HepG2 (cell line): ENCODE data around the gene PCDHB15. TPM values are rescaled to one million over a fixed set of nuclear protein-coding genes. Genes with fewer than 3 reads are reported as not detected.

Experiments
- KDM2A ChIP-seq: sonication (generic); formaldehyde crosslinking; IDR thresholded peaks from 2 replicates; pipeline ENCODE4 v1.4.0; 2020; ENCODE audit warnings: low read depth, missing genetic modification reagents, borderline replicate concordance
- ZNF598 ChIP-seq: sonication (generic); formaldehyde crosslinking; IDR thresholded peaks from 2 replicates; pipeline ENCODE4 v1.5.1; 2020; ENCODE audit warnings: mild to moderate bottlenecking, missing genetic modification reagents, borderline replicate concordance
- ZSCAN22 ChIP-seq: sonication (generic); formaldehyde crosslinking; IDR thresholded peaks from 2 replicates; pipeline ENCODE4 v1.4.0; 2020; ENCODE audit warnings: mild to moderate bottlenecking, missing genetic modification reagents
- polyA plus RNA-seq, 8 experiments: library from polyadenylated mRNA; depleted of rRNA in 3 of 8; stranded (reverse) in 7 of 8; unstranded in 1 of 8; fragments of >200 nt; fragmentation: Illumina TruSeq in 4 of 8; extraction: Trizol in 4 of 8; gene quantifications; 2 replicates each; pipeline versions ENCODE4 v1.2.1 to v1.2.3, GENCODE V29; 2011 to 2016; ENCODE audit warnings: low read depth in 4 of 8, missing spikeins in 1 of 8, mixed read lengths in 1 of 8; ENCODE audit not compliant: insufficient read depth in 1 of 8
- total RNA-seq, 5 experiments: library from RNA; depleted of rRNA; stranded (reverse); fragments of >200 nt; fragmentation: Illumina TruSeq; extraction: Trizol; gene quantifications; 2 replicates each; pipeline ENCODE4 v1.2.3, GENCODE V29; 2016; ENCODE audit warnings: low read depth in 1 of 5

The PCDHB15 gene
- total and polyA plus RNA-seq, 2 of the 13 experiments (the other 11 are each of a cell fraction or from before 2014, with no cell fraction given), result 0.22 to 0.26 TPM

GRCh38 chr5:141298376-141298775 lies 53.2 kb downstream of the PCDHB15 start (continued):
- no peak for TF ChIP-seq KDM2A (CRISPR knock-in tag)
- TF ChIP-seq ZSCAN22, result no peak
- TF ChIP-seq ZNF598 (CRISPR knock-in tag), result no peak

Other genes with a start within 250 kb of the PCDHB15 start
Only the 30 nearest of the 39 such genes appear.
- 3.6 and 7.1 TPM in 2 replicates for gene PCDHB2, start 150.8 kb upstream of the PCDHB15 start, total RNA-seq (2016; rRNA removed; fragmentation: Illumina TruSeq; extraction: Trizol)
- 7.5 and 8.1 TPM in 2 replicates for gene PCDHB2, start 150.8 kb upstream of the PCDHB15 start, polyA plus RNA-seq (2011; rRNA removed)
- gene PCDHB3, start 144.9 kb upstream of the PCDHB15 start, total RNA-seq (2016; rRNA removed; fragmentation: Illumina TruSeq; extraction: Trizol), result 0.27 and 0.29 TPM in 2 replicates
- gene PCDHB3, start 144.9 kb upstream of the PCDHB15 start, polyA plus RNA-seq (2011; rRNA removed), result 0.25 and 0.31 TPM in 2 replicates
- gene PCDHB4, start 123.6 kb upstream of the PCDHB15 start, total RNA-seq (2016; rRNA removed; fragmentation: Illumina TruSeq; extraction: Trizol), result 0.13 TPM in 1 of 2 replicates, not detected in the other
- gene PCDHB4, start 123.6 kb upstream of the PCDHB15 start, polyA plus RNA-seq (2011; rRNA removed), result 0.08 and 0.13 TPM in 2 replicates
- 0.07 TPM in 1 of 2 replicates, not detected in the other for gene PCDHB5, start 110.2 kb upstream of the PCDHB15 start, total RNA-seq (2016; rRNA removed; fragmentation: Illumina TruSeq; extraction: Trizol)
- gene PCDHB5, start 110.2 kb upstream of the PCDHB15 start, polyA plus RNA-seq (2011; rRNA removed), result 0.03 and 0.08 TPM in 2 replicates
- gene PCDHB6, start 95.3 kb upstream of the PCDHB15 start, total RNA-seq (2016; rRNA removed; fragmentation: Illumina TruSeq; extraction: Trizol), result 0.04 TPM in 1 of 2 replicates, not detected in the other
- 0.01 TPM in 1 of 2 replicates, not detected in the other for gene PCDHB6, start 95.3 kb upstream of the PCDHB15 start, polyA plus RNA-seq (2011; rRNA removed)
- gene PCDHB7, start 72.8 kb upstream of the PCDHB15 start, total RNA-seq (2016; rRNA removed; fragmentation: Illumina TruSeq; extraction: Trizol), result 0.02 TPM in 1 of 2 replicates, not detected in the other
- gene PCDHB7, start 72.8 kb upstream of the PCDHB15 start, polyA plus RNA-seq (2011; rRNA removed), result 0.03 TPM in 1 of 2 replicates, not detected in the other
- gene PCDHB8, start 67.6 kb upstream of the PCDHB15 start, total RNA-seq (2016; rRNA removed; fragmentation: Illumina TruSeq; extraction: Trizol), result 0.34 and 0.82 TPM in 2 replicates
- 0.26 and 0.33 TPM in 2 replicates for gene PCDHB8, start 67.6 kb upstream of the PCDHB15 start, polyA plus RNA-seq (2011; rRNA removed)
- gene PCDHB16, start 63.0 kb upstream of the PCDHB15 start, total RNA-seq (2016; rRNA removed; fragmentation: Illumina TruSeq; extraction: Trizol), result 0.41 and 0.60 TPM in 2 replicates
- gene PCDHB16, start 63.0 kb upstream of the PCDHB15 start, polyA plus RNA-seq (2011; rRNA removed), result 0.66 and 0.89 TPM in 2 replicates
- gene PCDHB9, start 58.2 kb upstream of the PCDHB15 start, total RNA-seq (2016; rRNA removed; fragmentation: Illumina TruSeq; extraction: Trizol), result 0.18 TPM in 1 of 2 replicates, not detected in the other
- gene PCDHB9, start 58.2 kb upstream of the PCDHB15 start, polyA plus RNA-seq (2011; rRNA removed), result 0.17 and 0.33 TPM in 2 replicates
- gene PCDHB10, start 53.0 kb upstream of the PCDHB15 start, total RNA-seq (2016; rRNA removed; fragmentation: Illumina TruSeq; extraction: Trizol), result not detected in 2 replicates
- 0.05 and 0.09 TPM in 2 replicates for gene PCDHB10, start 53.0 kb upstream of the PCDHB15 start, polyA plus RNA-seq (2011; rRNA removed)
- gene PCDHB11, start 45.8 kb upstream of the PCDHB15 start, total RNA-seq (2016; rRNA removed; fragmentation: Illumina TruSeq; extraction: Trizol), result 0.07 TPM in 1 of 2 replicates, not detected in the other
- not detected in 2 replicates for gene PCDHB11, start 45.8 kb upstream of the PCDHB15 start, polyA plus RNA-seq (2011; rRNA removed)
- 0.04 TPM in 1 of 2 replicates, not detected in the other for gene PCDHB12, start 36.7 kb upstream of the PCDHB15 start, total RNA-seq (2016; rRNA removed; fragmentation: Illumina TruSeq; extraction: Trizol)
- 0.03 TPM in 2 replicates for gene PCDHB12, start 36.7 kb upstream of the PCDHB15 start, polyA plus RNA-seq (2011; rRNA removed)
- gene PCDHB13, start 31.5 kb upstream of the PCDHB15 start, total RNA-seq (2016; rRNA removed; fragmentation: Illumina TruSeq; extraction: Trizol), result 0.52 and 0.80 TPM in 2 replicates
- 0.57 and 0.63 TPM in 2 replicates for gene PCDHB13, start 31.5 kb upstream of the PCDHB15 start, polyA plus RNA-seq (2011; rRNA removed)
- 0.32 and 0.40 TPM in 2 replicates for gene PCDHB14, start 22.1 kb upstream of the PCDHB15 start, total RNA-seq (2016; rRNA removed; fragmentation: Illumina TruSeq; extraction: Trizol)
- gene PCDHB14, start 22.1 kb upstream of the PCDHB15 start, polyA plus RNA-seq (2011; rRNA removed), result 0.37 and 0.73 TPM in 2 replicates
- gene SLC25A2, start 58.7 kb downstream of the PCDHB15 start, total RNA-seq (2016; rRNA removed; fragmentation: Illumina TruSeq; extraction: Trizol), result 0.13 TPM in 1 of 2 replicates, not detected in the other
- not detected in 2 replicates for gene SLC25A2, start 58.7 kb downstream of the PCDHB15 start, polyA plus RNA-seq (2011; rRNA removed)
- gene TAF7, start 75.4 kb downstream of the PCDHB15 start, total RNA-seq (2016; rRNA removed; fragmentation: Illumina TruSeq; extraction: Trizol), result 61.5 and 96.6 TPM in 2 replicates
- gene TAF7, start 75.4 kb downstream of the PCDHB15 start, polyA plus RNA-seq (2011; rRNA removed), result 36.5 and 41.6 TPM in 2 replicates
- 0.04 and 0.31 TPM in 2 replicates for gene PCDHGA1, start 85.1 kb downstream of the PCDHB15 start, total RNA-seq (2016; rRNA removed; fragmentation: Illumina TruSeq; extraction: Trizol)
- 0.40 TPM in 2 replicates for gene PCDHGA1, start 85.1 kb downstream of the PCDHB15 start, polyA plus RNA-seq (2011; rRNA removed)
- 0.04 TPM in 1 of 2 replicates, not detected in the other for gene PCDHGA2, start 93.4 kb downstream of the PCDHB15 start, total RNA-seq (2016; rRNA removed; fragmentation: Illumina TruSeq; extraction: Trizol)
- 0.09 and 0.11 TPM in 2 replicates for gene PCDHGA2, start 93.4 kb downstream of the PCDHB15 start, polyA plus RNA-seq (2011; rRNA removed)
- gene PCDHGA3, start 98.4 kb downstream of the PCDHB15 start, total RNA-seq (2016; rRNA removed; fragmentation: Illumina TruSeq; extraction: Trizol), result not detected in 2 replicates
- gene PCDHGA3, start 98.4 kb downstream of the PCDHB15 start, polyA plus RNA-seq (2011; rRNA removed), result 0.03 and 0.05 TPM in 2 replicates
- 0.95 and 2.6 TPM in 2 replicates for gene PCDHGB1, start 104.7 kb downstream of the PCDHB15 start, total RNA-seq (2016; rRNA removed; fragmentation: Illumina TruSeq; extraction: Trizol)
- 0.95 and 1.0 TPM in 2 replicates for gene PCDHGB1, start 104.7 kb downstream of the PCDHB15 start, polyA plus RNA-seq (2011; rRNA removed)
- gene PCDHGA4, start 109.6 kb downstream of the PCDHB15 start, total RNA-seq (2016; rRNA removed; fragmentation: Illumina TruSeq; extraction: Trizol), result 0.15 and 0.58 TPM in 2 replicates
- 0.39 and 0.49 TPM in 2 replicates for gene PCDHGA4, start 109.6 kb downstream of the PCDHB15 start, polyA plus RNA-seq (2011; rRNA removed)
- 0.64 and 0.77 TPM in 2 replicates for gene PCDHGB2, start 114.6 kb downstream of the PCDHB15 start, total RNA-seq (2016; rRNA removed; fragmentation: Illumina TruSeq; extraction: Trizol)
- 0.80 and 0.82 TPM in 2 replicates for gene PCDHGB2, start 114.6 kb downstream of the PCDHB15 start, polyA plus RNA-seq (2011; rRNA removed)
- 0.11 and 0.27 TPM in 2 replicates for gene PCDHGA5, start 118.8 kb downstream of the PCDHB15 start, total RNA-seq (2016; rRNA removed; fragmentation: Illumina TruSeq; extraction: Trizol)
- gene PCDHGA5, start 118.8 kb downstream of the PCDHB15 start, polyA plus RNA-seq (2011; rRNA removed), result 0.32 and 0.40 TPM in 2 replicates
- gene PCDHGB3, start 124.8 kb downstream of the PCDHB15 start, total RNA-seq (2016; rRNA removed; fragmentation: Illumina TruSeq; extraction: Trizol), result 0.13 and 0.40 TPM in 2 replicates
- gene PCDHGB3, start 124.8 kb downstream of the PCDHB15 start, polyA plus RNA-seq (2011; rRNA removed), result 0.44 and 0.67 TPM in 2 replicates
- 0.13 and 0.33 TPM in 2 replicates for gene PCDHGA6, start 128.5 kb downstream of the PCDHB15 start, total RNA-seq (2016; rRNA removed; fragmentation: Illumina TruSeq; extraction: Trizol)
- 0.51 and 0.54 TPM in 2 replicates for gene PCDHGA6, start 128.5 kb downstream of the PCDHB15 start, polyA plus RNA-seq (2011; rRNA removed)
- 0.17 and 0.31 TPM in 2 replicates for gene PCDHGA7, start 137.3 kb downstream of the PCDHB15 start, total RNA-seq (2016; rRNA removed; fragmentation: Illumina TruSeq; extraction: Trizol)
- gene PCDHGA7, start 137.3 kb downstream of the PCDHB15 start, polyA plus RNA-seq (2011; rRNA removed), result 0.11 and 0.13 TPM in 2 replicates
- 1.7 and 3.3 TPM in 2 replicates for gene PCDHGB4, start 142.3 kb downstream of the PCDHB15 start, total RNA-seq (2016; rRNA removed; fragmentation: Illumina TruSeq; extraction: Trizol)
- 1.7 and 2.1 TPM in 2 replicates for gene PCDHGB4, start 142.3 kb downstream of the PCDHB15 start, polyA plus RNA-seq (2011; rRNA removed)
- gene PCDHGA8, start 147.2 kb downstream of the PCDHB15 start, total RNA-seq (2016; rRNA removed; fragmentation: Illumina TruSeq; extraction: Trizol), result 0.08 and 0.29 TPM in 2 replicates
- gene PCDHGA8, start 147.2 kb downstream of the PCDHB15 start, polyA plus RNA-seq (2011; rRNA removed), result 0.04 and 0.05 TPM in 2 replicates
- gene PCDHGB5, start 152.6 kb downstream of the PCDHB15 start, total RNA-seq (2016; rRNA removed; fragmentation: Illumina TruSeq; extraction: Trizol), result 0.44 TPM in 1 of 2 replicates, not detected in the other
- gene PCDHGB5, start 152.6 kb downstream of the PCDHB15 start, polyA plus RNA-seq (2011; rRNA removed), result 0.08 and 0.13 TPM in 2 replicates
- gene PCDHGA9, start 157.4 kb downstream of the PCDHB15 start, total RNA-seq (2016; rRNA removed; fragmentation: Illumina TruSeq; extraction: Trizol), result 0.38 TPM in 1 of 2 replicates, not detected in the other
- gene PCDHGA9, start 157.4 kb downstream of the PCDHB15 start, polyA plus RNA-seq (2011; rRNA removed), result 0.04 and 0.09 TPM in 2 replicates